ENCODE measurements around the gene FANCI. TPM values are rescaled to one million over a fixed set of nuclear protein-coding genes. Genes with fewer than 3 reads are reported as not detected.

The FANCI gene
- total RNA-seq, 2 experiments from 2014 or later, result 6.1 to 7.1 TPM

- Mint-ChIP-seq H3K36me3 (ENCODE audit: low read depth) (peaks cover 71% of the 10 kb centered on the region), H3K4me1 (ENCODE audit: low read depth) (peaks cover under 1% of the 10 kb centered on the region), H3K27me3 (no peaks in the 10 kb centered on the region), H3K4me3 (no peak overlapping the region), H3K9me3 (no peaks in the 10 kb centered on the region), H3K27ac (no peak overlapping the region)
- H3K27ac ChIP-seq (ENCODE audit: low read depth in 1 of 2, low read length in 2 of 2), result no peak overlapping the region
- TF ChIP-seq CTCF (IDR thresholded peaks at IDR 0.05), result no peak
- H3K36me3 ChIP-seq (ENCODE audit: insufficient read depth, low read length), result peaks cover 51% of the 10 kb centered on the region
- H3K9me3 ChIP-seq (ENCODE audit: control insufficient read depth in 1 of 2, insufficient read depth in 1 of 2, low read length in 2 of 2), result no peaks in the 10 kb centered on the region
- ChIA-PET POLR2A (no interaction called here), CTCF (interaction anchor here (2.1 kb wide), 1 partner anchor 9 kb away, joined by 7 read pairs; no protein-coding TSS in a partner anchor)
- intact Hi-C loops (cut with DNase I, micrococcal nuclease), result no loop called here
- H3K4me3 ChIP-seq (ENCODE audit: low read length), result no peak overlapping the region
- no peak for ATAC-seq (ENCODE audit: poor library complexity)
- H3K4me1 ChIP-seq (ENCODE audit: insufficient read depth, low read length), result peaks cover under 1% of the 10 kb centered on the region
- no peaks in the 10 kb centered on the region for H3K27me3 ChIP-seq (ENCODE audit: control insufficient read depth in 1 of 2, insufficient read depth in 2 of 2, low read length in 2 of 2)
- no peak for DNase-seq
These were observed 45.6 kb upstream of the FANCI start for GRCh38 chr15:89198196-89198595.

GRCh38 chr15:89198934-89199333 lies 44.8 kb upstream of the FANCI start:
- ATAC-seq (ENCODE audit: poor library complexity) (no peak), DNase-seq (no peak)
- peaks cover 8% of the 10 kb centered on the region for H3K4me1 Mint-ChIP-seq (ENCODE audit: low read depth)
- intact Hi-C loops (cut with DNase I, micrococcal nuclease), result no loop called here
- no peak overlapping the region for H3K27ac Mint-ChIP-seq
- no peak overlapping the region for H3K4me3 Mint-ChIP-seq
- peaks cover 8% of the 10 kb centered on the region for H3K4me1 ChIP-seq (ENCODE audit: insufficient read depth, low read length)
- ChIA-PET POLR2A (no interaction called here), CTCF (interaction anchor here (2.1 kb wide), 1 partner anchor 8 kb away, joined by 7 read pairs; no protein-coding TSS in a partner anchor)
- H3K27me3 ChIP-seq (ENCODE audit: control insufficient read depth in 1 of 2, insufficient read depth in 2 of 2, low read length in 2 of 2), result no peaks in the 10 kb centered on the region
- H3K9me3 ChIP-seq (ENCODE audit: control insufficient read depth in 1 of 2, insufficient read depth in 1 of 2, low read length in 2 of 2), result no peaks in the 10 kb centered on the region
- H3K9me3 Mint-ChIP-seq, result no peaks in the 10 kb centered on the region
- H3K36me3 Mint-ChIP-seq (ENCODE audit: low read depth), result peaks cover 66% of the 10 kb centered on the region
- TF ChIP-seq CTCF (IDR thresholded peaks at IDR 0.05), result no peak
- H3K4me3 ChIP-seq (ENCODE audit: low read length), result no peak overlapping the region
- H3K36me3 ChIP-seq (ENCODE audit: insufficient read depth, low read length), result peaks cover 45% of the 10 kb centered on the region
- H3K27ac ChIP-seq (ENCODE audit: low read depth in 1 of 2, low read length in 2 of 2), result no peak overlapping the region
- no peaks in the 10 kb centered on the region for H3K27me3 Mint-ChIP-seq

- no peaks in the 10 kb centered on the region for H3K27me3 Mint-ChIP-seq
- H3K27ac ChIP-seq (ENCODE audit: low read depth in 1 of 2, low read length in 2 of 2), result no peak overlapping the region
- H3K36me3 ChIP-seq (ENCODE audit: insufficient read depth, low read length), result peaks cover 37% of the 10 kb centered on the region
- no peaks in the 10 kb centered on the region for H3K9me3 Mint-ChIP-seq
- peaks cover 58% of the 10 kb centered on the region for H3K36me3 Mint-ChIP-seq (ENCODE audit: low read depth)
- ATAC-seq (ENCODE audit: poor library complexity) (no peak), DNase-seq (no peak)
- ChIA-PET CTCF (no interaction called here), POLR2A (interaction anchor here (0.9 kb wide), 1 partner anchor 111 kb away, joined by 3 read pairs; the partner anchor contains the start of gene ABHD2)
- H3K27ac Mint-ChIP-seq, result no peak overlapping the region
- peaks cover 15% of the 10 kb centered on the region for H3K4me1 Mint-ChIP-seq (ENCODE audit: low read depth)
- intact Hi-C loops (cut with DNase I, micrococcal nuclease), result no loop called here
- H3K4me3 ChIP-seq (ENCODE audit: low read length), result no peak overlapping the region
- H3K27me3 ChIP-seq (ENCODE audit: control insufficient read depth in 1 of 2, insufficient read depth in 2 of 2, low read length in 2 of 2), result no peaks in the 10 kb centered on the region
- H3K4me3 Mint-ChIP-seq, result no peak overlapping the region
- H3K9me3 ChIP-seq (ENCODE audit: control insufficient read depth in 1 of 2, insufficient read depth in 1 of 2, low read length in 2 of 2), result no peaks in the 10 kb centered on the region
- peaks cover 15% of the 10 kb centered on the region for H3K4me1 ChIP-seq (ENCODE audit: insufficient read depth, low read length)
- no peak for TF ChIP-seq CTCF (IDR thresholded peaks at IDR 0.05)
These were observed 44.0 kb upstream of the FANCI start for GRCh38 chr15:89199746-89200145.

Data from CD4-positive, alpha-beta T cell (primary cell).